ENCODE results near the gene GALNT16.

DNA sequence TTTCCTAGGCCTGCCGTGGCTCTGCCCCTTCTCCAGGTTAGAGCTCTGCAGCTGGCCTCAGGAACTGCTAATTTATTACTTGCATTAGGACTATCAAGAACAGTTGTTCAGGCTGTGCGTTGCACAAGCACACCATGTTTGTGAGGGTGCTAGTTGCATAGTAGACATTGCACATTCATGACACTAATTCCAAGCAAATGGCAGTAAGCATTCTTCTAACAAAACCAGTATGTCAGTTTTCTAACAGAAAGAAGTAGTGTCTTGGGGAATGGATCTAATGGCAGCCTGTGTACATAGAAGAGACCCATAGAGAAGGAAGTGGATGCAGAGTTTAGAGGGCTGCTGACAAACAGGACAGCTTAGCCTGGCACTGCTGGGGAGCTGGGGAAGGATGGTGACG, 84.2 kb downstream of the GALNT16 start:
- TF ChIP-seq, protein P1, sequence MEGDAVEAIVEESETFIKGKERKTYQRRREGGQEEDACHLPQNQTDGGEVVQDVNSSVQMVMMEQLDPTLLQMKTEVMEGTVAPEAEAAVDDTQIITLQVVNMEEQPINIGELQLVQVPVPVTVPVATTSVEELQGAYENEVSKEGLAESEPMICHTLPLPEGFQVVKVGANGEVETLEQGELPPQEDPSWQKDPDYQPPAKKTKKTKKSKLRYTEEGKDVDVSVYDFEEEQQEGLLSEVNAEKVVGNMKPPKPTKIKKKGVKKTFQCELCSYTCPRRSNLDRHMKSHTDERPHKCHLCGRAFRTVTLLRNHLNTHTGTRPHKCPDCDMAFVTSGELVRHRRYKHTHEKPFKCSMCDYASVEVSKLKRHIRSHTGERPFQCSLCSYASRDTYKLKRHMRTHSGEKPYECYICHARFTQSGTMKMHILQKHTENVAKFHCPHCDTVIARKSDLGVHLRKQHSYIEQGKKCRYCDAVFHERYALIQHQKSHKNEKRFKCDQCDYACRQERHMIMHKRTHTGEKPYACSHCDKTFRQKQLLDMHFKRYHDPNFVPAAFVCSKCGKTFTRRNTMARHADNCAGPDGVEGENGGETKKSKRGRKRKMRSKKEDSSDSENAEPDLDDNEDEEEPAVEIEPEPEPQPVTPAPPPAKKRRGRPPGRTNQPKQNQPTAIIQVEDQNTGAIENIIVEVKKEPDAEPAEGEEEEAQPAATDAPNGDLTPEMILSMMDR (IDR thresholded peaks at IDR 0.05) = no peak
- no peak for TF ChIP-seq EZH2phosphoT487 (IDR thresholded peaks at IDR 0.05)
